HepG2 (cell line): ENCODE results near the gene TYMS. TPM values are rescaled to one million over a fixed set of nuclear protein-coding genes. Genes with fewer than 3 reads are reported as not detected.

ENCODE experiments used
- ATF2 ChIP-seq: sonication (generic); formaldehyde crosslinking; IDR thresholded peaks from 2 replicates; pipeline ENCODE4 v1.4.0; 2020; ENCODE audit warnings: missing genetic modification reagents
- CBX1 ChIP-seq: IDR thresholded peaks from one replicate; pipeline ENCODE4 v1.6.1; 2016; ENCODE audit warnings: antibody characterized with exemption, low read depth
- CENPT ChIP-seq: sonication (generic); formaldehyde crosslinking; IDR thresholded peaks from 2 replicates; pipeline ENCODE4 v1.8.0; 2022; ENCODE audit warnings: low read depth, mild to moderate bottlenecking, moderate library complexity, missing genetic modification reagents
- HMGXB3 ChIP-seq: sonication (generic); formaldehyde crosslinking; IDR thresholded peaks from 2 replicates; pipeline ENCODE4 v1.4.0; 2020; ENCODE audit warnings: missing genetic modification reagents, borderline replicate concordance
- NCOA5 ChIP-seq: sonication (generic); formaldehyde crosslinking; IDR thresholded peaks from 2 replicates; pipeline ENCODE4 v1.4.0; 2020; ENCODE audit warnings: missing genetic modification reagents
- NFKBIZ ChIP-seq: IDR thresholded peaks from 2 replicates; pipeline ENCODE4 v1.6.1; 2018; ENCODE audit warnings: missing genetic modification reagents, missing compliant biosample characterization
- RXRB ChIP-seq: IDR thresholded peaks from 2 replicates; pipeline ENCODE4 v1.6.1; 2016; ENCODE audit warnings: borderline replicate concordance, missing genetic modification reagents, missing compliant biosample characterization
- SRSF1 ChIP-seq: fragments of 200-400 bp; formaldehyde crosslinking; optimal IDR thresholded peaks from 2 replicates; pipeline ENCODE3; 2017; ENCODE audit warnings: mild to moderate bottlenecking, low read depth, low read length, moderate library complexity
- ZBTB39 ChIP-seq: sonication (generic); formaldehyde crosslinking; IDR thresholded peaks from 2 replicates; pipeline ENCODE4 v1.5.0; 2020; ENCODE audit warnings: missing genetic modification reagents
- ZNF660 ChIP-seq: sonication (generic); formaldehyde crosslinking; IDR thresholded peaks from 2 replicates; pipeline ENCODE4 v1.5.1; 2020; ENCODE audit warnings: mild to moderate bottlenecking, low read depth, missing genetic modification reagents, borderline replicate concordance
- ZNF737 ChIP-seq: sonication (generic); formaldehyde crosslinking; IDR thresholded peaks from 2 replicates; pipeline ENCODE4 v1.5.0; 2020; ENCODE audit warnings: missing genetic modification reagents, mild to moderate bottlenecking, borderline replicate concordance
- ZNF766 ChIP-seq: sonication (generic); formaldehyde crosslinking; IDR thresholded peaks from 2 replicates; pipeline ENCODE4 v1.5.0; 2020; ENCODE audit warnings: missing genetic modification reagents, borderline replicate concordance
- polyA plus RNA-seq, 8 experiments: library from polyadenylated mRNA; depleted of rRNA in 3 of 8; stranded (reverse) in 7 of 8; unstranded in 1 of 8; fragments of >200 nt; fragmentation: Illumina TruSeq in 4 of 8; extraction: Trizol in 4 of 8; gene quantifications; 2 replicates each; pipeline versions ENCODE4 v1.2.1 to v1.2.3, GENCODE V29; 2011 to 2016; ENCODE audit warnings: low read depth in 4 of 8, missing spikeins in 1 of 8, mixed read lengths in 1 of 8; ENCODE audit not compliant: insufficient read depth in 1 of 8
- total RNA-seq, 5 experiments: library from RNA; depleted of rRNA; stranded (reverse); fragments of >200 nt; fragmentation: Illumina TruSeq; extraction: Trizol; gene quantifications; 2 replicates each; pipeline ENCODE4 v1.2.3, GENCODE V29; 2016; ENCODE audit warnings: low read depth in 1 of 5

The TYMS gene
- total and polyA plus RNA-seq, 2 of the 13 experiments (the other 11 are each of a cell fraction or from before 2014, with no cell fraction given): 80.1 to 106 TPM

GRCh38 chr18:658001-658946 is 821 bp downstream of the TYMS start (continued):
- TF ChIP-seq HMGXB3 (CRISPR knock-in tag): 0 out of 2 replicates have a peak, but pooled peaks have one; percentile 10
- peak; percentile 60 for TF ChIP-seq SRSF1
- TF ChIP-seq NFKBIZ (CRISPR knock-in tag): 0 out of 2 replicates have a peak, but pooled peaks have one; percentile 26
- TF ChIP-seq ZNF660: no peak
- 0 out of 2 replicates have a peak, but pooled peaks have one; percentile 51 for TF ChIP-seq NCOA5 (CRISPR knock-in tag)
- TF ChIP-seq CENPT: 0 out of 2 replicates have a peak, but pooled peaks have one; percentile 65
- TF ChIP-seq ZNF737: no peak
- TF ChIP-seq ATF2 (CRISPR knock-in tag): peak; percentile 76; the same call in 1 of the 2 replicates
- peak; percentile 73; the same call in 1 of the 2 replicates for TF ChIP-seq RXRB (CRISPR knock-in tag)
- peak; percentile 28; the same call in 1 of the 2 replicates for TF ChIP-seq ZNF766 (CRISPR knock-in tag)
- no peak for TF ChIP-seq CBX1
- no peak for TF ChIP-seq ZBTB39 (CRISPR knock-in tag)
